ENCODE measurements around the gene CD58. TPM values are rescaled to one million over a fixed set of nuclear protein-coding genes. Genes with fewer than 3 reads are reported as not detected.

CD58 gene
- total and polyA plus RNA-seq, 5 donors from 2014 or later: 39.6 to 124 (median 80.8) TPM

Other genes with a start within 250 kb of the CD58 start
- 228 TPM for gene ATP1A1, start 197.8 kb downstream of the CD58 start, total RNA-seq
- 10 to 100 TPM; 52.4 to 63.8 (median 58.8) TPM for gene ATP1A1, start 197.8 kb downstream of the CD58 start, polyA plus RNA-seq
- 0.42 TPM for gene IGSF3, start 96.7 kb upstream of the CD58 start, total RNA-seq
- under 1 TPM in 3 of 4 donors, not detected in 1; 0.03 to 0.27 (median 0.14) TPM for gene IGSF3, start 96.7 kb upstream of the CD58 start, polyA plus RNA-seq
- gene CD2, start 183.4 kb upstream of the CD58 start, total RNA-seq: 192 TPM
- 100 to 1,000 TPM; 341 to 457 (median 393) TPM for gene CD2, start 183.4 kb upstream of the CD58 start, polyA plus RNA-seq

Data from CD4-positive, CD25-positive, alpha-beta regulatory T cell (primary cell).